IMR-90 (cell line): Measurements from ENCODE around the gene KRT32. TPM values are rescaled to one million over a fixed set of nuclear protein-coding genes. Genes with fewer than 3 reads are reported as not detected.
A peak's percentile ranks its signal among the peaks of the same experiment; 100 is the strongest.

Experiments used
- ATAC-seq: fragments of 200-7000 bp; cut with Tn5 transposase; 2 replicates; pipeline ENCODE4 v1.9.1; 2020; ENCODE audit warnings: low read depth, mild to moderate bottlenecking, moderate library complexity
- BruUV-seq: library from RNA; stranded (reverse); fragments of 400-500 nt; replicated peaks from 2 replicates; lab custom pipeline; 2021; lab: Mats Ljungman, UMichigan
- CTCF ChIA-PET: fragments of 300-600 bp; formaldehyde crosslinking; extraction: SDS; loops from one replicate; lab custom pipeline; 2021; ENCODE audit warnings: antibody characterized with exemption; lab: Yijun Ruan, JAX
- POLR2A ChIA-PET: fragments of 300-600 bp; sonication (Branson Sonifier 250); formaldehyde crosslinking; loops from one replicate; lab custom pipeline; 2022; ENCODE audit warnings: antibody characterized with exemption; ENCODE audit not compliant: unreplicated experiment; lab: Charles Lee
- DNase-seq: peaks from one replicate; pipeline ENCODE4 v3.0.0; 2013
- H2AFZ ChIP-seq: replicated peaks from 2 replicates; pipeline ENCODE3; 2013; ENCODE audit warnings: low read length, mild to moderate bottlenecking; ENCODE audit not compliant: poor library complexity
- H2AK5ac ChIP-seq: 2 replicates; pipeline ENCODE4 v1.6.1; 2013; ENCODE audit warnings: low read depth, low read length, inconsistent platforms
- H2AK9ac ChIP-seq: replicated peaks from 2 replicates; pipeline ENCODE3; 2013; ENCODE audit warnings: mild to moderate bottlenecking, low read depth, low read length, moderate library complexity; ENCODE audit not compliant: poor library complexity
- H2BK120ac ChIP-seq: 2 replicates; pipeline ENCODE4 v1.6.1; 2013; ENCODE audit warnings: low read depth, low read length, inconsistent platforms
- H2BK15ac ChIP-seq: 3 replicates; pipeline ENCODE4 v1.6.1; 2013; ENCODE audit warnings: low read depth, low read length, inconsistent platforms
- H2BK20ac ChIP-seq: 2 replicates; pipeline ENCODE4 v1.6.1; 2013; ENCODE audit warnings: low read depth, mild to moderate bottlenecking, inconsistent platforms, low read length, moderate library complexity
- H2BK5ac ChIP-seq: 2 replicates; pipeline ENCODE4 v1.6.1; 2013; ENCODE audit warnings: mild to moderate bottlenecking, low read depth, low read length, inconsistent platforms; ENCODE audit not compliant: poor library complexity, severe bottlenecking
- H3K14ac ChIP-seq: replicated peaks from 2 replicates; pipeline ENCODE4 v1.6.1; 2013; ENCODE audit warnings: low read depth, low read length, inconsistent platforms
- H3K18ac ChIP-seq: 2 replicates; pipeline ENCODE4 v1.6.1; 2013; ENCODE audit warnings: low read depth, low read length, control low read depth
- H3K23ac ChIP-seq: 2 replicates; pipeline ENCODE4 v1.6.1; 2013; ENCODE audit warnings: low read depth, low read length, inconsistent platforms
- H3K27ac ChIP-seq: 2 replicates; pipeline ENCODE4 v1.5.1; 2013; ENCODE audit warnings: mild to moderate bottlenecking, control low read depth, low read length; ENCODE audit not compliant: insufficient read depth
- H3K27me3 ChIP-seq: 2 replicates; pipeline ENCODE4 v1.6.1; 2013; ENCODE audit warnings: low read length; ENCODE audit not compliant: control insufficient read depth, insufficient read depth
- H3K36me3 ChIP-seq: 2 replicates; pipeline ENCODE4 v1.6.1; 2013; ENCODE audit warnings: low read length, mixed read lengths; ENCODE audit not compliant: control insufficient read depth, insufficient read depth
- H3K4ac ChIP-seq: 2 replicates; pipeline ENCODE4 v1.6.1; 2013; ENCODE audit warnings: low read depth, low read length, inconsistent platforms
- H3K4me1 ChIP-seq: 2 replicates; pipeline ENCODE4 v1.6.1; 2013; ENCODE audit warnings: low read length, mixed read lengths; ENCODE audit not compliant: control insufficient read depth, insufficient read depth
- H3K4me2 ChIP-seq: 2 replicates; pipeline ENCODE4 v1.6.1; 2013; ENCODE audit warnings: low read depth, mild to moderate bottlenecking, control low read depth, low read length, moderate library complexity
- H3K4me3 ChIP-seq: 2 replicates; pipeline ENCODE4 v1.5.1; 2013; ENCODE audit warnings: low read depth, mild to moderate bottlenecking, control low read depth, low read length, moderate library complexity; ENCODE audit not compliant: insufficient read depth
- H3K56ac ChIP-seq: 2 replicates; pipeline ENCODE4 v1.6.1; 2013; ENCODE audit warnings: low read length, inconsistent platforms; ENCODE audit not compliant: insufficient read depth; ENCODE audit errors: extremely low read depth
- H3K79me1 ChIP-seq, 2 experiments: 2 replicates each; pipeline ENCODE4 v1.6.1; 2013; ENCODE audit warnings: low read length in 2 of 2, inconsistent platforms in 1 of 2, low read depth in 1 of 2
- H3K9ac ChIP-seq: 2 replicates; pipeline ENCODE4 v1.6.1; 2013; ENCODE audit warnings: low read depth, low read length, control low read depth
- H3K9me1 ChIP-seq: 2 replicates; pipeline ENCODE4 v1.6.1; 2013; ENCODE audit warnings: low read length, inconsistent platforms; ENCODE audit not compliant: insufficient read depth
- H3K9me3 ChIP-seq: 2 replicates; pipeline ENCODE4 v1.6.1; 2013; ENCODE audit warnings: low read length; ENCODE audit not compliant: control insufficient read depth, insufficient read depth
- H4K20me1 ChIP-seq: 2 replicates; pipeline ENCODE4 v1.6.1; 2013; ENCODE audit warnings: low read length, inconsistent platforms; ENCODE audit not compliant: insufficient read depth
- H4K5ac ChIP-seq: 2 replicates; pipeline ENCODE4 v1.6.1; 2013; ENCODE audit warnings: mild to moderate bottlenecking, low read depth, low read length, control low read depth
- H4K8ac ChIP-seq, 2 experiments: 2 replicates each; pipeline ENCODE4 v1.6.1; 2013; ENCODE audit warnings: low read depth in 2 of 2, low read length in 2 of 2, control low read depth in 1 of 2, inconsistent platforms in 1 of 2
- H4K91ac ChIP-seq: 2 replicates; pipeline ENCODE4 v1.6.1; 2013; ENCODE audit warnings: low read depth, low read length, inconsistent platforms; ENCODE audit not compliant: insufficient read depth
- CEBPB ChIP-seq: IDR thresholded peaks from 2 replicates; pipeline ENCODE4 v1.6.1; 2012; ENCODE audit warnings: low read depth, low read length, improper control_type of control experiment
- CHD1 ChIP-seq: IDR thresholded peaks from 2 replicates; pipeline ENCODE4 v1.6.1; 2012; ENCODE audit warnings: low read depth, low read length, improper control_type of control experiment
- CTCF ChIP-seq: conservative IDR thresholded peaks from 2 replicates; pipeline ENCODE4 v1.5.1; 2012; ENCODE audit warnings: mild to moderate bottlenecking, low read depth, low read length, improper control_type of control experiment
- ELK1 ChIP-seq: fragments of 150-350 bp; IDR thresholded peaks from 2 replicates; pipeline ENCODE4 v1.6.1; 2016; ENCODE audit warnings: low read depth, mild to moderate bottlenecking, low read length, moderate library complexity, borderline replicate concordance
- MAZ ChIP-seq: IDR thresholded peaks from 2 replicates; pipeline ENCODE4 v1.6.1; 2012; ENCODE audit warnings: low read depth, mild to moderate bottlenecking, low read length, improper control_type of control experiment, moderate library complexity, borderline replicate concordance
- MXI1 ChIP-seq: IDR thresholded peaks from 2 replicates; pipeline ENCODE4 v1.6.1; 2012; ENCODE audit warnings: low read depth, mild to moderate bottlenecking, low read length, moderate library complexity, borderline replicate concordance
- NFE2L2 ChIP-seq: fragments of 150-350 bp; IDR thresholded peaks from 2 replicates; pipeline ENCODE4 v1.6.1; 2016; ENCODE audit warnings: low read depth, mild to moderate bottlenecking, low read length
- POLR2A ChIP-seq: IDR thresholded peaks from 2 replicates; pipeline ENCODE4 v1.6.1; 2012; ENCODE audit warnings: mild to moderate bottlenecking, low read depth, low read length
- RFX5 ChIP-seq: IDR thresholded peaks from 2 replicates; pipeline ENCODE4 v1.8.0; 2012; ENCODE audit warnings: low read depth, mild to moderate bottlenecking, low read length, moderate library complexity
- SMC3 ChIP-seq: fragments of 150-350 bp; IDR thresholded peaks from 2 replicates; pipeline ENCODE4 v1.6.1; 2016; ENCODE audit warnings: low read depth, mild to moderate bottlenecking, antibody characterized with exemption, low read length, moderate library complexity
- WGBS, 2 experiments: methylation state at CpG; one replicate each; pipeline versions ENCODE4 v1.1.5 to v1.1.7; 2013; ENCODE audit warnings: missing lambda C conversion rate in 2 of 2; ENCODE audit not compliant: insufficient read length in 1 of 2; ENCODE audit errors: extremely low coverage in 2 of 2; 5-methylcytosine and 5-hydroxymethylcytosine counted together
- dilution Hi-C: fragments of 300-500 bp; cut with HindIII; formaldehyde crosslinking; loops from one replicate; pipeline ENCODE4 v1.14.3; 2018; ENCODE audit warnings: low sequenced_read_pairs; ENCODE audit not compliant: unreplicated experiment
- in situ Hi-C: fragments of 300-500 bp; cut with MboI; formaldehyde crosslinking; loops from 3 replicates; pipeline ENCODE4 v1.14.3; 2019; ENCODE audit warnings: low sequenced_read_pairs, inconsistent platforms, mixed read lengths
- intact Hi-C: fragments of 100-400 bp; cut with micrococcal nuclease; formaldehyde crosslinking; loops from 2 replicates; pipeline ENCODE4 v1.10.0; 2022
- polyA plus RNA-seq, 3 experiments: library from polyadenylated mRNA; depleted of rRNA; stranded (reverse); fragments of >200 nt; gene quantifications; 2 replicates each; pipeline ENCODE4 v1.2.3, GENCODE V29; 2012; ENCODE audit warnings: low replicate concordance in 1 of 3
- total RNA-seq: library from RNA; depleted of rRNA; stranded (reverse); fragments of >200 nt; gene quantifications from 2 replicates; pipeline ENCODE4 v1.2.3, GENCODE V29; 2012

Gene KRT32
- total and polyA plus RNA-seq, 2 of the 4 experiments (the other 2 are of a cell fraction), result 0.09 TPM; not detected in 1

GRCh38 chr17:41505809-41506767 is 38.9 kb upstream of the KRT32 start (continued):
- no peak for TF ChIP-seq CEBPB
- no peak for TF ChIP-seq CHD1

GRCh38 chr17:41505007-41505808 is 38.0 kb upstream of the KRT32 start, which contains the start of gene KRT13:
KRT13 (minus strand) TSS chr17:41505612; CDS start chr17:41505550, 62 bp downstream.
- Histone ChIP-seq H3K23ac (no peak within 1 kb of the TSS), H4K8ac (no peak within 1 kb of the TSS), H2BK20ac (no peak within 1 kb of the TSS), H3K9me1 (peaks cover 7% of the 10 kb centered on the region), H4K5ac (no peak within 1 kb of the TSS), H2AK5ac (no peak within 1 kb of the TSS; the same call in 1 of the 2 replicates), H2AFZ (peak within 1 kb of the TSS; percentile 23), H3K36me3 (no peaks in the 10 kb centered on the region), H3K79me1 (no peaks in the 10 kb centered on the region), H3K4me1 (peaks cover 11% of the 10 kb centered on the region), H2AK9ac (no peak within 1 kb of the TSS), H3K27me3 (no peaks in the 10 kb centered on the region; the same call in 1 of the 2 replicates), H3K14ac (no peak within 1 kb of the TSS), H3K9me3 (no peaks in the 10 kb centered on the region), H3K27ac (peak within 1 kb of the TSS; percentile 22; the same call in 1 of the 2 replicates), H2BK5ac (peak within 1 kb of the TSS; percentile 30), H3K4ac (peak within 1 kb of the TSS; percentile 18; the same call in 1 of the 2 replicates), H2BK15ac (no peak within 1 kb of the TSS), H3K4me3 (no peak within 1 kb of the TSS), H3K9ac (no peak within 1 kb of the TSS), H3K56ac (no peak within 1 kb of the TSS), H4K20me1 (no peaks in the 10 kb centered on the region), H4K91ac (no peak within 1 kb of the TSS; the same call in 1 of the 2 replicates), H3K4me2 (peak within 1 kb of the TSS; percentile 51), H3K18ac (0 out of 2 replicates have a peak within 1 kb of the TSS, but pooled peaks have one; percentile 6), H2BK120ac (no peak within 1 kb of the TSS)
- 80% methylated on average over 1 of the region's 17 CpGs; no CpG with 5 or more reads in 1 of the 2 experiments for WGBS, 2 experiments
- DNase-seq (no peak), ATAC-seq (no peak)
- intact Hi-C loops (no loop called here), dilution Hi-C loops (no loop called here), in situ Hi-C loops (no loop called here)
- ChIA-PET CTCF (interaction anchor here (1.0 kb wide), 1 partner anchor 14 kb away, joined by 3 read pairs; no protein-coding TSS in a partner anchor), POLR2A (no interaction called here)
- BruUV-seq, result no TSS peak
- no peak for TF ChIP-seq ELK1
- no peak for TF ChIP-seq CEBPB
- no peak for TF ChIP-seq SMC3
- no peak for TF ChIP-seq MXI1
- no peak for TF ChIP-seq POLR2A
- no peak for TF ChIP-seq NFE2L2
- no peak for TF ChIP-seq MAZ
- TF ChIP-seq RFX5, result no peak
- TF ChIP-seq CHD1, result no peak
- no peak for TF ChIP-seq CTCF
